CD4-positive, alpha-beta T cell treated with Interleukin-4 for 1 hour (primary cell): ENCODE data around the gene RBFOX2.
"Not testable (repeated sequence)": the region's sequence is repeated elsewhere in the genome, so short reads cannot be mapped to it uniquely, and the experiment has no call there.

ENCODE experiments used
- DNase-seq, 2 donors: peaks; one replicate each; pipeline ENCODE4 v3.0.0-alpha.2; 2020 to 2022

Gene RBFOX2

GRCh38 chr22:35728639-35729308, 299.9 kb downstream of the RBFOX2 start:
- no peak for DNase-seq

DNA sequence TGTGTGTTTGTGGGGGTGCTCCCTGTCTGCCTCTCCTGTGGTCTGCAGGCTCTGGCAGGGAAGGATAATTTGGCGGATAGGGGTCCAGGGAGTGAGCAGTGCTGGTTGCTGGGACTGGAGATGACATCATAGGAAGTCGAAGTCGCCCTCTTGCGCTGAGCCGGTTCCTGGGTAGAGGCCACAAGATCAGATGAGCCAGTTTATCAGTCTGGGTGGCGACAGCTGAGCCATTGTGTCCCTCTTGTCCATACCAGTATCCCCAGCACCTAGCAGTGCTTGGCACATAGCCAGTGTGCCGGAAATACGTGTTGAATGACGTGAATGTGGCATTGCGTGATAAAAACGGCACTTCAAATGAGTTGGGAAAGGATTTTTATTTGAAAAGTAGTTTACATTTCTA, 301.2 kb downstream of the RBFOX2 start:
- no peak for DNase-seq

- DNase-seq: no peak
These were observed 301.7 kb downstream of the RBFOX2 start for GRCh38 chr22:35726933-35727332.

DNA sequence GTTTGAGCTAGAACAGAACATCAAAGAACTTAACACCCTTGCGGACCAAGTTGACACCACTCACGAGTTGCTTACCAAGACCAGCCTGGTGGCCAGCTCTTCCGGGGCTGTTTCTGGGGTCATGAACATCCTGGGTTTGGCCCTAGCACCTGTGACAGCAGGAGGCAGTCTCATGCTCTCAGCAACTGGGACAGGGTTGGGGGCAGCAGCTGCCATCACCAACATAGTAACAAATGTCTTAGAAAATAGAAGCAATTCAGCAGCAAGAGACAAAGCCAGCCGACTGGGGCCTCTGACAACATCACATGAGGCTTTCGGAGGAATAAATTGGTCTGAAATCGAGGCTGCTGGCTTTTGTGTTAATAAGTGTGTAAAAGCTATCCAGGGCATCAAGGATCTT, 302.2 kb downstream of the RBFOX2 start:
- DNase-seq: no peak

GRCh38 chr22:35725521-35725920, 303.1 kb downstream of the RBFOX2 start:
- DNase-seq: no peak

- DNase-seq: no peak
These were observed 306.7 kb downstream of the RBFOX2 start for GRCh38 chr22:35721960-35722359.

- DNase-seq: no peak
These were observed 309.3 kb downstream of the RBFOX2 start for GRCh38 chr22:35719212-35719875.

- DNase-seq: no peak
These were observed 311.1 kb downstream of the RBFOX2 start, which contains the start of gene APOL5 for GRCh38 chr22:35717572-35717971. TSS of gene APOL5 (plus strand) at chr22:35717872. CDS start at chr22:35717872, 0 bp downstream.

- DNase-seq: no peak
These were observed 316.0 kb downstream of the RBFOX2 start for GRCh38 chr22:35712672-35713071.

GRCh38 chr22:35711336-35711735, 317.3 kb downstream of the RBFOX2 start:
- DNase-seq: no peak

DNA sequence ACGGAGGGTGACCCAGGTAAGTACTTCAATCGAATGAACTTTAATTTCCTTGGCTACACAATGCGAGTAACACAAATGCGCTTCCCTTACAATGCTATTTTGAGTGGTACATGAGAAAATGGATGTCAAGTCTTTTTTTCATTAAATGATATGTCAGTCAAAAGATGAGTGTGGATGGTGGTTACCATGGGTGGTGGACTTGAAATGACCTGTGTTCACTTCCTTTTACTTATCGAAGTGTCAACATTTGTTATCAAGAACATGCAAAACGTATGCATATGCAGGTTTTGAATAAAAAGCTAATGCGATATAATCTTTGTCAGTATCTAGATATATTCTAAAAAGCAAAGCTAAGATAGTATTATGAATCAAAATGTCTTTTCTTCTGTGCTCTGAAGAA, 319.7 kb downstream of the RBFOX2 start:
- no peak for DNase-seq

DNA sequence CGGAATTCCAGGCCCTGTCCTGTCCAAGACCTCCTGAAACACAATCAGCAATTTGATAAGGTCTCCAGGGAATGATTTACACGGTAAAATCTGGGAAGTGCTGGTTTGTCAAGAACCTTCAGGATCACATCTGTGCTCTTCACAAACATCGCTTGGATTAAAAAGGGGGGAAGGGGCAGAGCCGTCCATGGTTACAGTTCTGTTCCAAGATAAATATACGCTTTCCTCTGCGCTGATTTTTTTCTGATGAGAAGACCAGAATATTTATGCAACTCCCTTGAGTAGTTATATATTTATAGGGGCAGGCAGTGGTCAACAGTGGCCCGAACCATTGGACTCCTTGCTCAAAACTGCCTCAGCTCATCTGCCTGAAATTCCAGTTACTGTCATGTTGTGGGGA, 320.2 kb downstream of the RBFOX2 start:
- no peak for DNase-seq

DNA sequence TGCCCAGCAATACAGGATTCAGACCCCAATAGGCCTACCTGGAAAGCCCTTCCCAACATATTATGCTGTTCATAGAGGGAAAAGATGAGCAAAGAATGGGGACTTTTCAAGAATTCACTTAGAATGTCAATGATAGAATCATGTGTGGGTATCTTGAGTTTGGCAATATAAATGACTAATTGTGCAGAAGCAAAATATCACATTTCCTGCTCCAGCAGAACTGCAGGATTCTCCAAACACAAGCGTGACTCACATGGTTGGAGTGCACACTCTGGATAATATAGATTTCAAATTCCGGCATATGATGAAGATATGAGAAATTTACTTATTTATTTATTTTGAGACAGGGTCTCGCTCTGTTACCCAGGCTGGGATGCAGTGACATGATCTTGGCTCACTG, 323.5 kb downstream of the RBFOX2 start:
- DNase-seq: no peak

DNA sequence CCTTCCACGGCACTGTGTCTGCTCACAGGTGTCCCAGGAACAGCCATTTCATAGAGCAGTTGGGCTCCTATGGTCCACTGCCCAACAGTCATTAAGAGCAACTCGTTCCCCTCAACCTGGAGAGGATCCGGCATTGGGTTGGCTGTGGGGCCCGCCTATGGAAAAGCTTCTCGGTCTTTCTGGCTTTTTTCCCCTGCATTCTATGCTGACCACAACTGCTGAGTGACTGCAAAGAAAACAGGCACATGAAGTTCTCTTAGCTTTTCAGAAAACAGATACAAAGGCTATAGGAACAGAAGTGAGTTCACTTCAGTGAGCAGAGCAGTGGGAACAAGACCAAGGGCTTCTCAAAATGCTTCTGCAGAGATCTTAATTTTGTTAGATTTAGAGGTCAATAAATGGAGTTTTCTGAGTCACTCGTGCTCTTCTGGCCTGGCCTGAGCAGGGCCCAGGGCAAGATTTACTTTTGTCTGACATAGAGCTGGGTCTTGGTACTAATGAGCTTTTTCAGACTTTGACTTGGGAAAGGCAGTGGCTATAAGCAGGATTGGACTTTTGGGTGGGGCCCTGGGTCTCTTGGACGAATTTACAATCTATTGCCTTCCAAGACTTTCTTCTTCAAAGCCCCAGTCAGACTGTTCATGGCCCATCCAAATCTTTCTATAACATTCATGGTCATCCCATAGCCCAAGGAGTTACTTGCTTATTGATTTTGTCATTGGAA, 324.6 kb downstream of the RBFOX2 start:
- DNase-seq: no peak

DNA sequence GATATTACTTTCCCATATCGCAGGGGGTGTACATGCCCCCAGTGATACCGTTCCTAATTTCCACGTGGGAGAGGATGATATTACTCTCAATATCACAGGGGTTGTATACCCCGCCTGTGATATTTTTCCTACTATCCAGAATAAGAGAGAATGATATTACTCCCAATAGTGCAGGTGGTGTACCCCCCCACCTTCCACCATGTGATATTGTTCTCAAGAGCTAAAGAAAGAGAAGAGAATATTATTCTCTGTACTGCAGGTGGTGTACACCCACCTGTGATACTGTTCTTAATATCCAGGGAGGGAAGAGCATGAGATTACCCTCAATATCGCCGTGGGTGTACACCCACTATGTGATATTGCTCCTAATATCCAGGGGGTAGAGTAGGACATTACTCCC, 328.8 kb downstream of the RBFOX2 start:
- DNase-seq: not testable (repeated sequence)

DNA sequence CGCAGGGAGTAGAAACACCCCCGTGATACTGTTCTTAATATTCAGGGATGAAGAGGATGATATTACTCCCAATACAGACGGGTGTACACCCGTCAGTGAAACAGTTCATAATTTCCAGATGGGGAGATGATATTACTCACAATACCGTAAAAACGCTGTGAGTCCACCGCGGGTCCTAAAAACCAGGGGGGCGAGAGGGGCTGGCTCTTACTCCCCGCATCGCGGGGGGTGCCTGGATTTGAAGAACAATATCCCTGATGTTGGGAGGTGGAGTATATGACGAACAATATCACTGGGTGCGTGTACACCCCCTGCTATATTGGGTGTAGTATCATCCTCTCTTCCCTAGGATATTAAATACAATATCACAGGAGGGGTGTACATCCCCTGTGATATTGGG, 331.5 kb downstream of the RBFOX2 start:
- peak in 1 of 2 donors; percentile 4 for DNase-seq

GRCh38 chr22:35695202-35695601, 333.4 kb downstream of the RBFOX2 start:
- no peak for DNase-seq

DNA sequence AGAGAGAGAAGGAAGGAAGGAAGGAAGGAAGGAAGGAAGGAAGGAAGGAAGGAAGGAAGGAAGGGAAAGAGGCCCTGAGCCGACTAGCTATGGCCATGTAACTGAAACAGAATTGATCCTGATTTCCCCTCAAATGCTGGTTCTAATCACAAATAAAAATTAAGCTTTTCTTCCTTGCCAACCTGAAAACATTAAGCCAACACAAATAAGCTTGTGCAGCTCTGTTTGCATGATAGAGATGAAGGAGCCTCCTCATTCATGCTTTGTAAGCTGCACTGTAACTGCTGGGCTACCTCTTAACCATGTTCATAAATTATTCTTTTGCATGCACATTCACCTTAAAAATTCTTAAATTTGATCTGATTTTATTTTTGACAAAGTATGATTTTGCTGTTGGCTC, 338.6 kb downstream of the RBFOX2 start:
- DNase-seq: no peak

GRCh38 chr22:35688913-35689675, 339.5 kb downstream of the RBFOX2 start:
- DNase-seq: no peak
